Spleen (tissue), 7 donors: ENCODE measurements around the gene DDTL.

Experiments used
- POLR2A ChIP-seq, 3 donors: fragments of 450-650 bp; IDR thresholded peaks; one replicate each; pipeline ENCODE4 v1.5.1; 2017; ENCODE audit warnings: antibody characterized with exemption in 3 of 3, mild to moderate bottlenecking in 1 of 3
- POLR2AphosphoS5 ChIP-seq, 3 donors: sonication (generic); formaldehyde crosslinking; IDR thresholded peaks; one replicate each; pipeline ENCODE4 v1.5.1; 2017; ENCODE audit warnings: antibody characterized with exemption in 3 of 3
- TF ChIP-seq, protein P1 (sequence below), 11 experiments: fragments of 200-600 bp in 7 of 11; fragments of 450-650 bp in 4 of 11; sonication (generic) in 4 of 11; IDR thresholded peaks in 8 of 11; conservative IDR thresholded peaks in 3 of 11; 1 replicate in 7 of 11; 2 replicates in 4 of 11; pipeline versions ENCODE4 v1.4.0 to v1.8.0; 2016 to 2021; ENCODE audit warnings: antibody characterized with exemption in 11 of 11, inconsistent platforms in 4 of 11, mild to moderate bottlenecking in 1 of 11
- donor health status: DM: no; HTN: no; CAD: no; lungs with moderate emphysema.
- donor health status: DM: no; HTN: no; CAD: no.
- donor health status: DM: no; HTN: no; CAD: no.

DNA sequence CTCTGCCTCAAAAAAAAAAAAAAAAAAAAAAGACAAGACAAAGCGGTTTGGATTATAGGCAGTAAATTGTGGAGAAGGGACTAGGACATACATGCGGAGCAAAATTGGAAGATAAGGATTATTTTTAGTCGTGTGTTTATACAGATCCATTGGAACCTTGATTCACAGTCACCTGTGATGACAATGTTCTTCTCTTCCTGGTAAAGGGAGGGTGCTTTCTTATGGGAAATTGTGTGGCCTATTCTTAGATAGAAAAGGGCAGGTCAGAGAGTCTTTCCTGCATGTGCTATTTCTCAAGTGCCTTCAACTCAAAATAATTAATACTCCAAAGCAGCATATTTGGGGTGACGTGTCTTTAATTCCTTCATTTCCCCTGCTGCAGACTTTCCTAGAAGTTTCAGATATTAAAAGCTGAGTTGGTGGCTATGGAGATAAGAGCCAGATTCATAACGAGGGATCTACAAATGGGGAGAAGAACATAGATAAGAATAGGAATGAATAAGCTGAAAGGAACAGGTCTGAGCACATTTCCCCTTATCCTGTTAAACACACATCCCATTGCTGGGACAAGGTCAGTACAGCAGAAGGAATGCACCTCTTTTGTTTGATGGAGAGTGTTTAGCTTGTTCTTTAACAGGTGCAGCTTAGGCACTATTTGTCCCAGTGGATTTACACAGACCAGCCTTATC lies 28.2 kb upstream of the DDTL start:
- TF ChIP-seq, protein P1, sequence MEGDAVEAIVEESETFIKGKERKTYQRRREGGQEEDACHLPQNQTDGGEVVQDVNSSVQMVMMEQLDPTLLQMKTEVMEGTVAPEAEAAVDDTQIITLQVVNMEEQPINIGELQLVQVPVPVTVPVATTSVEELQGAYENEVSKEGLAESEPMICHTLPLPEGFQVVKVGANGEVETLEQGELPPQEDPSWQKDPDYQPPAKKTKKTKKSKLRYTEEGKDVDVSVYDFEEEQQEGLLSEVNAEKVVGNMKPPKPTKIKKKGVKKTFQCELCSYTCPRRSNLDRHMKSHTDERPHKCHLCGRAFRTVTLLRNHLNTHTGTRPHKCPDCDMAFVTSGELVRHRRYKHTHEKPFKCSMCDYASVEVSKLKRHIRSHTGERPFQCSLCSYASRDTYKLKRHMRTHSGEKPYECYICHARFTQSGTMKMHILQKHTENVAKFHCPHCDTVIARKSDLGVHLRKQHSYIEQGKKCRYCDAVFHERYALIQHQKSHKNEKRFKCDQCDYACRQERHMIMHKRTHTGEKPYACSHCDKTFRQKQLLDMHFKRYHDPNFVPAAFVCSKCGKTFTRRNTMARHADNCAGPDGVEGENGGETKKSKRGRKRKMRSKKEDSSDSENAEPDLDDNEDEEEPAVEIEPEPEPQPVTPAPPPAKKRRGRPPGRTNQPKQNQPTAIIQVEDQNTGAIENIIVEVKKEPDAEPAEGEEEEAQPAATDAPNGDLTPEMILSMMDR (IDR thresholded peaks at IDR 0.05 in 8 of 11, conservative IDR thresholded peaks at IDR 0.05 in 3 of 11) = no peak
- TF ChIP-seq POLR2A (IDR thresholded peaks at IDR 0.05) = no peak
- no peak for TF ChIP-seq POLR2AphosphoS5 (IDR thresholded peaks at IDR 0.05)
